MCF 10A (cell line): Measurements from ENCODE around the gene SLC39A9. TPM values are rescaled to one million over a fixed set of nuclear protein-coding genes. Genes with fewer than 3 reads are reported as not detected.

ENCODE experiments used
- BruUV-seq: library from RNA; stranded (reverse); fragments of 400-500 nt; replicated peaks from 2 replicates; lab custom pipeline; 2021; lab: Mats Ljungman, UMichigan
- CTCF ChIA-PET: fragments of 300-600 bp; sonication (Branson Sonifier 250); formaldehyde crosslinking; extraction: SDS; loops from one replicate; lab custom pipeline; 2021; ENCODE audit warnings: antibody characterized with exemption, inconsistent platforms; lab: Yijun Ruan, JAX
- POLR2A ChIA-PET: fragments of 300-600, 350-650 bp; sonication (Branson Sonifier 250); formaldehyde crosslinking; extraction: SDS; loops from one replicate; lab custom pipeline; 2020; ENCODE audit warnings: antibody characterized with exemption, inconsistent platforms; lab: Yijun Ruan, JAX
- DNase-seq: peaks from one replicate; pipeline ENCODE4 v3.0.0-alpha.2; 2018; ENCODE audit not compliant: unreplicated experiment
- H3K27ac Mint-ChIP-seq: one replicate; pipeline ENCODE4 v1.8.0; 2022; ENCODE audit warnings: mild to moderate bottlenecking, low read depth, mixed read lengths; ENCODE audit not compliant: unreplicated experiment
- H3K27me3 Mint-ChIP-seq: one replicate; pipeline ENCODE4 v1.8.0; 2022; ENCODE audit warnings: mixed read lengths; ENCODE audit not compliant: insufficient read depth, unreplicated experiment
- H3K36me3 Mint-ChIP-seq: one replicate; pipeline ENCODE4 v1.8.0; 2022; ENCODE audit warnings: mild to moderate bottlenecking, moderate library complexity, mixed read lengths; ENCODE audit not compliant: insufficient read depth, unreplicated experiment
- H3K4me1 Mint-ChIP-seq: one replicate; pipeline ENCODE4 v1.8.0; 2022; ENCODE audit warnings: mixed read lengths; ENCODE audit not compliant: insufficient read depth, unreplicated experiment
- H3K4me3 Mint-ChIP-seq: one replicate; pipeline ENCODE4 v1.8.0; 2022; ENCODE audit warnings: mild to moderate bottlenecking, moderate library complexity, mixed read lengths; ENCODE audit not compliant: unreplicated experiment
- H3K9me3 Mint-ChIP-seq: one replicate; pipeline ENCODE4 v1.8.0; 2022; ENCODE audit warnings: mixed read lengths; ENCODE audit not compliant: unreplicated experiment
- CTCF ChIP-seq: fragments of 200-600 bp; IDR thresholded peaks from one replicate; pipeline ENCODE4 v1.8.0; 2022; ENCODE audit warnings: antibody characterized with exemption, mild to moderate bottlenecking; ENCODE audit not compliant: unreplicated experiment
- intact Hi-C: fragments of 100-400 bp; cut with micrococcal nuclease; formaldehyde crosslinking; loops from 2 replicates; pipeline ENCODE4 v1.14.1; 2022
- total RNA-seq: library from RNA; stranded (reverse); gene quantifications from 2 replicates; pipeline ENCODE4 v1.2.3, GENCODE V29; 2022

SLC39A9 gene
- total RNA-seq, 1 experiment from 2014 or later, result 69.7 TPM

GRCh38 chr14:69504775-69505174 lies 106.3 kb downstream of the SLC39A9 start:
- Mint-ChIP-seq H3K4me3 (no peak overlapping the region), H3K4me1 (peaks cover 7% of the 10 kb centered on the region), H3K36me3 (no peaks in the 10 kb centered on the region), H3K27me3 (peaks cover 41% of the 10 kb centered on the region), H3K9me3 (no peaks in the 10 kb centered on the region), H3K27ac (no peak overlapping the region)
- intact Hi-C loops, result no loop called here
- DNase-seq, result no peak
- no TSS peak for BruUV-seq
- POLR2A ChIA-PET, result no interaction called here
- CTCF ChIA-PET, result interaction anchor here (1.2 kb wide), 1 partner anchor 23 kb away, joined by 3 read pairs; no protein-coding TSS in a partner anchor
- no peak for TF ChIP-seq CTCF

GRCh38 chr14:69505338-69506240 lies 107.1 kb downstream of the SLC39A9 start:
- no peaks in the 10 kb centered on the region for H3K36me3 Mint-ChIP-seq
- no peak for TF ChIP-seq CTCF
- peaks cover 7% of the 10 kb centered on the region for H3K4me1 Mint-ChIP-seq
- ChIA-PET CTCF (interaction anchor here (1.2 kb wide), 1 partner anchor 22 kb away, joined by 3 read pairs; no protein-coding TSS in a partner anchor), POLR2A (no interaction called here)
- DNase-seq, result peak; percentile 16
- no peaks in the 10 kb centered on the region for H3K9me3 Mint-ChIP-seq
- H3K4me3 Mint-ChIP-seq, result no peak overlapping the region
- peaks cover 50% of the 10 kb centered on the region for H3K27me3 Mint-ChIP-seq
- no TSS peak for BruUV-seq
- intact Hi-C loops, result no loop called here
- no peak overlapping the region for H3K27ac Mint-ChIP-seq

GRCh38 chr14:69506241-69506595 lies 107.7 kb downstream of the SLC39A9 start:
- peaks cover 7% of the 10 kb centered on the region for H3K4me1 Mint-ChIP-seq
- H3K27me3 Mint-ChIP-seq, result peaks cover 56% of the 10 kb centered on the region
- no peaks in the 10 kb centered on the region for H3K36me3 Mint-ChIP-seq

More at GRCh38 chr14:69506241-69506595, 107.7 kb downstream of the SLC39A9 start:
- no peak for DNase-seq
- Mint-ChIP-seq H3K4me3 (no peak overlapping the region), H3K27ac (no peak overlapping the region), H3K9me3 (no peaks in the 10 kb centered on the region)
- ChIA-PET CTCF (interaction anchor here (1.2 kb wide), 1 partner anchor 22 kb away, joined by 3 read pairs; no protein-coding TSS in a partner anchor), POLR2A (no interaction called here)
- TF ChIP-seq CTCF, result no peak
- intact Hi-C loops, result no loop called here
- BruUV-seq, result no TSS peak

Other genes starting within 250 kb of the SLC39A9 start
- 37.7 and 42.5 TPM in 2 replicates for gene DCAF5, start 245.6 kb upstream of the SLC39A9 start, total RNA-seq
- gene EXD2, start 207.2 kb upstream of the SLC39A9 start, total RNA-seq, result 17.7 and 18.7 TPM in 2 replicates
- gene GALNT16, start 138.5 kb upstream of the SLC39A9 start, total RNA-seq, result not detected in 2 replicates
- gene ERH, start 393 bp upstream of the SLC39A9 start, total RNA-seq, result 245 and 279 TPM in 2 replicates
- 0.05 TPM in 1 of 2 replicates, not detected in the other for gene PLEKHD1, start 86.0 kb downstream of the SLC39A9 start, total RNA-seq
- gene CCDC177, start 176.2 kb downstream of the SLC39A9 start, total RNA-seq, result not detected in 2 replicates
- 27.7 and 32.1 TPM in 2 replicates for gene SUSD6, start 212.9 kb downstream of the SLC39A9 start, total RNA-seq